Ovary (tissue), 9 donors: ENCODE data around the gene RPTOR. TPM values are rescaled to one million over a fixed set of nuclear protein-coding genes. Genes with fewer than 3 reads are reported as not detected.

Source experiments
- DNase-seq, 5 donors: peaks; one replicate each; pipeline ENCODE4 v3.0.0-alpha.2; 2019 to 2020
- H3K27ac ChIP-seq, 2 donors: fragments of 200-600 bp; one replicate each; pipeline versions ENCODE4 v1.5.1 to v1.8.0; 2019 to 2022
- H3K27me3 ChIP-seq: fragments of 200-600 bp; one replicate; pipeline ENCODE4 v1.8.0; 2022
- H3K36me3 ChIP-seq: fragments of 200-600 bp; sonication (generic); one replicate; pipeline ENCODE4 v1.5.1; 2019
- H3K4me1 ChIP-seq: one replicate; pipeline ENCODE4 v1.8.1; 2013; ENCODE audit warnings: mild to moderate bottlenecking, moderate library complexity; ENCODE audit not compliant: insufficient read depth
- H3K4me3 ChIP-seq: fragments of 200-600 bp; sonication (generic); one replicate; pipeline ENCODE4 v1.5.1; 2017
- H3K9me3 ChIP-seq, 2 donors: fragments of 200-600 bp in 1 of 2; sonication (generic) in 1 of 2; one replicate each; pipeline versions ENCODE4 v1.5.1 to v1.8.1; 2013 to 2019; ENCODE audit warnings: mild to moderate bottlenecking in 1 of 2, moderate library complexity in 1 of 2
- CTCF ChIP-seq, 3 donors: fragments of 450-650 bp in 2 of 3; fragments of 200-600 bp in 1 of 3; IDR thresholded peaks; one replicate each; pipeline versions ENCODE4 v1.5.1 to v1.8.0; 2016 to 2022; ENCODE audit warnings: antibody characterized with exemption in 3 of 3, mild to moderate bottlenecking in 1 of 3
- EP300 ChIP-seq: sonication (generic); formaldehyde crosslinking; IDR thresholded peaks from one replicate; pipeline ENCODE4 v1.6.1; 2017; ENCODE audit warnings: antibody characterized with exemption
- POLR2A ChIP-seq: fragments of 450-650 bp; IDR thresholded peaks from one replicate; pipeline ENCODE4 v1.6.1; 2017; ENCODE audit warnings: antibody characterized with exemption, mild to moderate bottlenecking, moderate library complexity
- WGBS, 3 donors: extraction: QIAGEN DNeasy Blood & Tissue Kit in 1 of 3; methylation state at CpG; one replicate each; pipeline versions ENCODE4 v1.1.5 to v1.1.7; 2013 to 2017; 5-methylcytosine and 5-hydroxymethylcytosine counted together
- intact Hi-C, 4 donors: fragments of 100-400 bp; cut with DNase I; formaldehyde crosslinking; loops; one replicate each; pipeline versions ENCODE4 v1.11.0 to v1.15.1; 2022 to 2023
- polyA plus RNA-seq, 2 donors: library from polyadenylated mRNA; stranded (reverse); fragments of 200-250 nt in 1 of 2; fragments of 350-450 nt in 1 of 2; fragmentation: Illumina TruSeq in 1 of 2; extraction: RNeasy Lipid Tissue Mini Kit (QIAGEN cat#74804) in 1 of 2; gene quantifications; one replicate each; pipeline ENCODE4 v1.2.3, GENCODE V29; 2013 to 2014
- total RNA-seq, 7 donors: library from RNA; depleted of rRNA in 2 of 7; stranded (reverse); fragments of >200 nt in 2 of 7; fragmentation: NEBNext Ultra II Directional in 3 of 7; extraction: Animal tissue kit (Norgen Biotek cat#: 25700) in 3 of 7; gene quantifications; one replicate each; pipeline versions ENCODE4 v1.1.0 to v1.2.4, GENCODE V29; 2016 to 2023
- donor health status: DM: no; HTN: no; CAD: no; lungs with moderate emphysema.
- donor health status: DM: no; HTN: no; CAD: no.
- donor health status: Bipolar disorder and iron deficiency.
- donor health status: DM: yes; HTN: yes; CAD: no.
- donor health status: DM: no; HTN: no; CAD: no.
- donor health status: DM: yes; HTN: yes; CAD: no.

The RPTOR gene
- total and polyA plus RNA-seq, 9 donors, result 11.1 to 41.9 (median 27.9) TPM

- Histone ChIP-seq H3K4me3 (no peak overlapping the region), H3K27me3 (no peaks in the 10 kb centered on the region), H3K9me3 (no peaks in the 10 kb centered on the region), H3K27ac (no peak overlapping the region), H3K4me1 (peaks cover 5% of the 10 kb centered on the region), H3K36me3 (no peaks in the 10 kb centered on the region)
- DNase-seq, result no peak
- intact Hi-C loops, result loop anchor here in 1 of 4 donors (10.0 kb wide), 1 partner anchor 61 kb away; no protein-coding TSS in a partner anchor
- WGBS, 3 donors, result 93 to 94% (median 94%) methylated on average over 29 to 30 of the region's 30 CpGs
- no peak for TF ChIP-seq CTCF (IDR thresholded peaks at IDR 0.05)
- TF ChIP-seq EP300, result no peak
- no peak for TF ChIP-seq POLR2A
Observed at GRCh38 chr17:80835816-80836657, 291.4 kb downstream of the RPTOR start.

- Histone ChIP-seq H3K4me3 (no peak overlapping the region), H3K36me3 (no peaks in the 10 kb centered on the region), H3K9me3 (no peaks in the 10 kb centered on the region), H3K27ac (no peak overlapping the region), H3K4me1 (peaks cover 5% of the 10 kb centered on the region), H3K27me3 (no peaks in the 10 kb centered on the region)
- 91 to 96% (median 95%) methylated on average over 7 of the region's 7 CpGs for WGBS, 3 donors
- intact Hi-C loops, result loop anchor here in 1 of 4 donors (10.0 kb wide), 1 partner anchor 62 kb away; no protein-coding TSS in a partner anchor
- TF ChIP-seq POLR2A, result no peak
- TF ChIP-seq EP300, result no peak
- no peak for TF ChIP-seq CTCF (IDR thresholded peaks at IDR 0.05)
- no peak for DNase-seq
Observed at GRCh38 chr17:80836658-80836965, 292.0 kb downstream of the RPTOR start.

- 94 to 96% (median 95%) methylated on average over 16 of the region's 16 CpGs for WGBS, 3 donors
- Histone ChIP-seq H3K9me3 (no peaks in the 10 kb centered on the region), H3K27me3 (no peaks in the 10 kb centered on the region), H3K27ac (no peak overlapping the region), H3K4me1 (peaks cover 5% of the 10 kb centered on the region), H3K4me3 (no peak overlapping the region), H3K36me3 (no peaks in the 10 kb centered on the region)
- no peak for TF ChIP-seq EP300
- TF ChIP-seq CTCF (IDR thresholded peaks at IDR 0.05), result no peak
- TF ChIP-seq POLR2A, result no peak
- intact Hi-C loops, result loop anchor here in 1 of 4 donors (10.0 kb wide), 1 partner anchor 62 kb away; no protein-coding TSS in a partner anchor
- DNase-seq, result no peak
Observed at GRCh38 chr17:80836971-80837481, 292.4 kb downstream of the RPTOR start.

GRCh38 chr17:80837711-80838110 is 293.1 kb downstream of the RPTOR start:
- intact Hi-C loops, result loop anchor here in 1 of 4 donors (10.0 kb wide), 1 partner anchor 63 kb away; no protein-coding TSS in a partner anchor

More at GRCh38 chr17:80837711-80838110, 293.1 kb downstream of the RPTOR start:
- H3K27me3 ChIP-seq, result no peaks in the 10 kb centered on the region
- no peaks in the 10 kb centered on the region for H3K36me3 ChIP-seq
- peaks cover 4% of the 10 kb centered on the region for H3K4me1 ChIP-seq
- no peaks in the 10 kb centered on the region for H3K9me3 ChIP-seq
- no peak overlapping the region for H3K27ac ChIP-seq
- TF ChIP-seq POLR2A, result no peak
- no peak for TF ChIP-seq EP300
- no peak for TF ChIP-seq CTCF (IDR thresholded peaks at IDR 0.05)
- no peak overlapping the region for H3K4me3 ChIP-seq
- 91 to 95% (median 93%) methylated on average over 18 of the region's 18 CpGs for WGBS, 3 donors
- no peak for DNase-seq
